DMS153 treated with DMSO at 0.1 percent for 48 hours (cell line): Measurements from ENCODE around the gene TXNDC12.

Source experiments
- DNase-seq: peaks from one replicate; lab custom pipeline; 2025; ENCODE audit not compliant: unreplicated experiment; lab: John Stamatoyannopoulos, UW

The TXNDC12 gene

DNA sequence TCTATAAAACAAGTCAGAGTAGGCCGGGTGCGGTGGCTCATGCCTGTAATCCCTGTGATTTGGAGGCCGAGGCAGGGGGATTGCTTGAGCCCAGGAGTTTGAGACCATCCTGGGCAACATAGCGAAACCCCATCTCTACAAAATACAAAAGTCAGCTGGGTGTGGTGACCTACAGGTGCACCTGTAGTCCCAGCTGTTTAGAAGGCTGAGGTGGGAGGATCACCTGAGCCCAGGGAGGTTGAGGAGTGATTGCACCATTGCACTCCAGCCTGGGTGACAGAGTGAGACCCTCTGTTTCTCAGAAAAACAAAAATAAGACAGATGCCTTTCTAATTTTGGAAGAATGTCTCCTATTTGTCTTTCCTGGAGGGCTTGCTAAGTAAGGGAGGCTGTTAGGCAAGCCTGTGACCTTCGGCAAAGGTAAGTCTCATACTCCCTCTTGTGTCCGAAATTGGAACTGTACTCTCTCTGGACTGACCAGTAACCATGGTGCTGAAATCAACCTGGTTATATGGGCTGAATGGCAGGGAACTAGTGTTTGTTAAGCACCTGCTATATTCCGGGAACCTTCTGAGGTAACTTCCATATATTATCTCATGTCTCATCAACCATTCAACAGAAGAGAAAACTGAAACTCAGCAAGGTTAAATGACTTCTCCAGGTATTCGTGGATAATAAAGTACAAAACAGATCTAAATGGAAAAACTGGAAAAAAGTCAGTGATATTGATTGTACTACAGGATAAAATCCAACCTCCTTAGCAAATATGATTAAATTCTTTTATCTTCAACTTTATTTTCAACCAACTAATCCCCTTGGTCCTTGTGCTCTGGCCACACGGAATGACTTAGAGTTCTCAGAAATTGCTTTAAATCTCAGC lies 52.7 kb downstream of the TXNDC12 start:
- peak; percentile 86 for DNase-seq

DNA sequence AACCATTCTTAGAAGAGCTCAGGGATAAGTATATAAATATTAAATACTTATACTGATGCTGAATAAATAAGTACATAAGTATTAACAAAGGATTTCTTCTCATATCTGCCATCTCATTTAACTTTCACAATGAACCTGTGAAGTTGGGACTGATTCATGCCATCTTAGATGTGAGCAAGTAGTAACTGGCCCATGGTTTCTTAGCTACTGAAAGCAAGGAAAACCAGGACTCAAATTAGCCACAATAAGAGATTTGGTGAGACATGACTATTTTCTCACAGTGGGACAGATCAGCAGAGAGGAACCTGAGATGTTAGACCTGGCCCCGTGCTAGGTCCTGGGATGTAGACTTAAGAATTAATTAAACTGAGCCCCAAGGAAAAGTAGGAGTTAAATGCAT lies 56.3 kb downstream of the TXNDC12 start:
- DNase-seq: no peak

DNA sequence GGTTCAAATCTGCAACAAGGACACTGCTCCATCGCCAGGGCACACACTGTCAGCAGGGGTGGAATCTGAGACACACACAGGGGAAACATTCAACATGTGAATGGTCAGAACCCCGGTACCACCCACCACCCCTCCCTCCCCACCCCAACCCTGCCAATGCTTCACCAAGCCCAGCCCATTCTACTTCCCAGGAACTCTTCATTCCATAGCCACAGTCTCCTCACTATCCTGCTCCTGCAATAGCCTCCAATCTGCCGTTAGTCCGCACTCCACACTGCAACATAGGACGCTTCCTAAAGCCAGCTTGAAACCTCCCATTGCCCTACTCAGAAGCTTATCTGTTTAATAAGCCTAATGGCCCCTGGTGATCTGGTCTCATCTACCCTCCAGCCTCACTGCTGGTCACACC lies 57.0 kb downstream of the TXNDC12 start:
- no peak for DNase-seq

DNA sequence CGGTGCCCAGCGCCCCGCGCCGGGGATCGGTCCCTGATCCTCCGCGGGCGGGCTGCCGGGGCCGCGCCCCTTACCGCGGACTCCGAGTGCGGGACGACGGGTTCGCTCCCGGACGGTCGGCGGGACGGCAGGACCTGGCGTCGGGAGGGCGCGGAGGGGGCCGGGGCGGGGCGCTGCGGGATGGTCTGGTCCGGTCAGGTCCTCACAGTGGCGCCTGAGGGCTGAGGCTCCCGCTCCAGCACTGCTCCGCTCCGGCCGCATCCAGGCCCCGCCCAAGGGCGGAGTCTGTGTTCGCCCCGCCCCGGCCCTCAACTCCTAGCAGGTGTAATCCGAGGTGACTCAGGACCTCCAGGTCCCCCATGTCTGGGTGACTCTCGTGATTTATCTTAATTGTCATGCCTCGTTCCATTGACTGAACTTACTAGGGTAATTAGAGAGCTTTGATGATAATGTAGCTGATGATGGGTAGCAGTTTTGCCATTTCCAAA lies 64.5 kb downstream of the TXNDC12 start, which contains the start of gene RAB3B:
TSS of gene RAB3B (minus strand) at position 223 of the 488 bp plus-strand sequence. CDS start 13,583 bp downstream, outside the sequence.
- DNase-seq: peak; percentile 60

DNA sequence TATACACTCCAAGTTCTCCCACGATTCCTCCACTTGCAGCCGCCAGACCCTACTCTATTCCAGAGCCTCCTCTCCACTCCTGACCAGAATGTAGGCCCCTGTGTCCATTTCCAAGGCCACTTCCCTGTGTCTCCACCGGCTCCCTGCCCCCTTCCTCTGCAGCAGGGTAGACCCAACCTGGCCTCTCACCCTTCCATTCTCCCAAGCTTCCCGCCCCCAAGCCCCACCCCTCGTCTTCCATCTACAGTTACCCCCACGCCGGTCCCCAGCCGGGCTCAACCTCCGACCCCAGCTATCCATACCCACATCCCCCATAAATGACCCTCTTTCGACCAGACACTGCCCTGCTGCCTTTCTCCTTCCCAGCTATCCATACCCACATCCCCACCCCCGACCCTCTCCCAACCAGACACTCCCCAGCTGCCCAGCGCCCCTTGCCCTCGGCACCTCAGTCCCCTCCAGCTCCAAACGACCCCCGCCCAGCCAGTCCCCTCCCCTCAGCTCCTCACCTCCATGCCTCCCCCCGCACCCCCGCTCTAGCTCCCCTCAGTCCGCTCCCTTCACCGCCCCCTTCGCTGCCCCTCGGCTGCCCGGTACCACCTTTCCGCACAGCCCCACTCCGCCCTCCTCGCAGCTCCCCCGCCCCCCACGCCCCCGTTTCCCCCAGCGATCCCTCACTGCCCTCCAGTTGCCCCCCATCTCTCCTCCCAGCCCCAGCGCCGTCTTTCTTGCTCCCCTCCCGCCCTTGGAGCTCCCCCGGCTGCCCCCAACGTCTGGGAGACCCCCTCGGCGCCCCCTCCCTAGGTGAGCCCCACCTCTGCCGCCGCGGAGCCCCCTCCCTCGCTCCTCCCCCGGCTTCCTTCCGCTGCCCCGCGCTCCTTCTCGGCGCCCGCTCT lies 65.2 kb downstream of the TXNDC12 start:
- no peak for DNase-seq

DNA sequence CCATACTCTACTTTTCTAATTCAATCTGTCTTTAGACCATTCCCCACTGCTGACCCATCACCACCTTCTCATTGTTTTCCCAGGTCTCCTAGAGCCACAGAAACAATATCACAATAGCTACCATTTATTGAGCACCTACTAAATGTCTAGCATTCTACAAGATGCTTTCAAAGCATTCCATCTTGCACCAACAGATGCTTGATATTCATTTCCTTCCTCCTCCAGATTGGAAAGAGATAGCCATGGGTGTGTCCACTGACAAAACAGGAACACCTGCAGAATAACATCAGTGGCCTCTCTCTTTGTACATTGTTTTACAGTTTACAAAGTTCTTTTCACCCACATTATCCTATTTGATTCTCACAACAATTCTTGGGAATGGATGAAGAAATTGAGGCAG lies 66.7 kb downstream of the TXNDC12 start:
- DNase-seq: no peak

DNA sequence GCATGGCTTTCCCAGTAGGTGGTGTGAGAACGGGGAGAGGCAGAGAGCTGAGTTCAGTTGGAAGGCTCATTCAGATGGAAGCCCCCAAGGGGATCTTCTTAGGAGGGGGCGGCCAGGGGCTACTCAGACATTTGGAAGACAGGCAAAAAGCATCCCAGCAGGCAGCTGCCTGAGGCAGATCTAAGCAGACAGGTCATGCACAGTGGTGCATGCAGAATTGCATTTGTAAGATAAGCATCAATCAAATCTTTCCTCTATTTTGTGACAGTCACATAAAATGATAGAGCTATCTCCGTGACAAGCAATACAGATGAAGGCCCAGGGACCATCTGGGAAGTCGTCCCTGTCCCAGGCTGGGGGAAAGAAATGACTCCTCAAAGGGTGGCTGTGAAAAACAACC lies 68.3 kb downstream of the TXNDC12 start:
- no peak for DNase-seq

DNA sequence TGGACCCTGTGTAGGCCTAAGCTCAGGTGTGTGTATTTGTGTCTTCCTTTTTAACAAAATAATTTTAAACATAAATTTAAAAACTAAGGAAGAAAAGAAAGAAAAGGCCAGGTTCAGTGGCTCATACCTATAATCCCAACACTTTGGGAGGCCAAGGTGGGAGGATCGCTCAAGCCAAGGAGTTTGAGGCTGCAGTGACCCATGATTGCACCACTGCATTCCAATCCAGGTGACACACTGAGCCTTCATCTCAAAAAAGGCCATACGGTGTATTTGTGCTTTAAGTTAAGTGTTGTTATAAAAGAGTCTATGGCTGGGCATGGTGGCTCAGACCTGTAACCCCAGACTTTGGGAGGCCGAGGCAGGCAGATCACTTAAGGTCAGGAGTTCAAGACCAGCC lies 72.8 kb downstream of the TXNDC12 start:
- DNase-seq: no peak

DNA sequence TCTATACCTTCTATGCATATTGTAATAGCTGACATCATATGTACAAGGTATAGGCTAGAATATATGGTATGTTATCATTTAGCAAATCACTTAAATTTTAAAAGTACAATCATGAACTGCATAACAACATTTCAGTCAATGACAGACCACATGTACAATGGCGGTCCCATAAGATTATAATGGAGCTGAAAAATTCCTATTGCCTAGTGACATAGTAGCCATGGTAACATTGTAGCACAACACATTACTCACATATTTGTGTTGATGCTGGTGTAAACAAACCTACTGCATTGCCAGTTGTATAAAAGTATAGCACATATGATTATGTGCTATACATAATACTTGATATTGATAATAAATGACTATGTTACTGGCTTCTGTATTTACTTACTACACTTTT lies 73.4 kb downstream of the TXNDC12 start:
- no peak for DNase-seq

DNA sequence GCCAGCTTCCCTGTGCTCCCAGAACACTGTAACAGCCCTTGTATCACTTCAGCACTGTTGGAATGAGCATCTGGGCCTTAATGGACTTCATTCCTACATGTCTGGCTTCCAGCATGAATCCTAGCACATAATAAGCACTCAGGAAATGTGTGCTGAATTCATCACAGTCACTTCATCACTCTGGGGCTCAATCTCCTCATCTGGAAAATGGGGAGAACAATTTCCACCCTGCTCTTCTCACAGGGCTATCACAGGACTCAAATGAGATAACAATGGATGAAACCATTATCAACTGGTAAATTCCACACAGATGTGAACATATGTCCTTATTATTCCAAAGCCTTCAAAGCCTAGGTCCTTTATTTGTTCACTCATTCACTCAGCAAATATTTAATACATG lies 76.9 kb downstream of the TXNDC12 start:
- no peak for DNase-seq

DNA sequence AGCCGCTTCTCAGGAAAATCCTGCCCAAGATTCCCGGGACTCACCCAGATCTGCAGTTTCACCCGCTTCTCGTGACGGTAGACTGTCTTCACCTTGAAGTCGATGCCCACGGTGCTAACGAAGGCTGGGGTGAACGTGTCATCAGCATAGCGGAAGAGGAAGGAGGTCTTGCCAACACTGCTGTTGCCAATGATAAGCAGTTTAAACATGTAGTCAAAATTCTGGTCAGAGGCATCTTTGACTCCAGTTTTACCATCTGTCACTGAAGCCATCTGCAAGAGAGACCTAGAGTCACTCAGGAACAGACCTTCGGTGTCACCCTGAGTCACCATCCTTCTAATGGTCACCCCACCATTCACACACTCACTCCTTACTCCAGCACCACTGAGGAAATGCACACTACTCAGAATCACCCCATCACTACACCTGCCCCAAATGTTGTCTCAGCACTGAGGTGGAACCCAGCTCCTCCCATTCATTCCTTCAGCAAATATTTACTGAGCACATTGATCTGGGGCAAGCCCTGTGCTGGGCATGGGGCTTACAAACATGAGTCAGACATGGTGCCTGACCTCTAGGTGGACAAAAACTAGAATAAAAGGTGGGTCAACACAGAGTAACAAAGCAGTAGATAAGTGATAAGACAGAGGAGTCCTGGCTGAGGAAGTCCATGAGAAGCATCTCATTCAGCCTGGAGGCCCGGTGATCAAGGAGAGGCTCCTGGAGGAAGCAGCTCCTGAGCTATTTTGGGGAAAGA lies 78.0 kb downstream of the TXNDC12 start:
- DNase-seq: no peak

DNA sequence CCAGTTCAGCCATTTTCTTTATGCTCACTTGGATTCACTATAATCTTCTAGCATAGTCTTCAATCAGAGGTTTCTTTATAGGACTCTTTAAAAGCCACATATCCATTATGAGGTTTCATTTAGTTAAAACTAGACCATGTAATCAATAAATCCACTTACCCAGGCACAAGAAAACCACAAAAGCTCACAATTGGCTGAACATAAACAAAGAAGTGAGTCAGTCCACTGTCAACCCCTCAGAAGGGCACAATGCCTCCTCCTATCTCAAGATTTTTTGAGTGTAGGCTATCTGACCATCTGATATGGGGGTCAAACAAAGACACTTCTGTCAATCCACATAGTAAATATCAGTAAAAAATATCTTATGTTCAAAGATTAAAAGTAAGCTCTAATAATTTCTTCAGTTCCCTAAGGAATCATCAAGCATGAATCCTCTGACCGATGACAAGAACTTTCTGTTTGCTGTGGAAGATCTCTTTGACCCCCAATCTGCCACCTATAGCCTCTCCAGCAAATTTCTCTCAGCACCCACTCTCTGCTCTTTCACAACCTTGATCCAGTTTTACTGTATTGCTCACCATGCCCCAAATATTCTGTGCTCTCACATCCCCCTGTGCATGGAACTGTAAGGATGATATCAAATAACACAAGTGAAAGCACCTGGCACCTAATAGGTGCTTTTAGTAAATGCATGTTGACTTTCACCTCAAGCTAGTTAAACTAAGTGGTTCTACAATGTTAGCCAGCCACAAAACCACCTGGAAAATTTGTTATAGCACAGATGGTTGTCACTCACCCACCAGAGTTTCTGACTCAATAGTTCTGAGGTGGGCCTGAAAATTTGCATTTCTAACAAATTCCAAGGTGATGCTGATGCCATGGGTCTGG lies 81.2 kb downstream of the TXNDC12 start:
- DNase-seq: no peak
